Cardiac septum (tissue), 1 donor: ENCODE data around the gene SH3RF3. TPM values are rescaled to one million over a fixed set of nuclear protein-coding genes. Genes with fewer than 3 reads are reported as not detected.

Source experiments
- DNase-seq: peaks from one replicate; pipeline ENCODE4 v3.0.0-alpha.2; 2020; ENCODE audit warnings: low spot score
- intact Hi-C: fragments of 100-400 bp; cut with DNase I; formaldehyde crosslinking; loops from one replicate; pipeline ENCODE4 v1.14.0; 2022
- total RNA-seq: library from RNA; stranded (reverse); fragmentation: NEBNext Ultra II Directional; extraction: Animal tissue kit (Norgen Biotek cat#: 25700); gene quantifications from one replicate; pipeline ENCODE4 v1.2.1, GENCODE V29; 2021
- donor health status: DM: no; HTN: no; CAD: no.

SH3RF3 gene
- total RNA-seq, 1 donor from 2014 or later: 11.2 TPM

- intact Hi-C loops: no loop called here
- peak; percentile 60 for DNase-seq
Measured at GRCh38 chr2:109452318-109453305, 323.6 kb downstream of the SH3RF3 start.

GRCh38 chr2:109453371-109453995, 324.5 kb downstream of the SH3RF3 start:
- DNase-seq: peak; percentile 44
- intact Hi-C loops: no loop called here

GRCh38 chr2:109454304-109454703, 325.3 kb downstream of the SH3RF3 start:
- DNase-seq: peak; percentile 72
- intact Hi-C loops: no loop called here

- intact Hi-C loops: no loop called here
- peak; percentile 61 for DNase-seq
Measured at GRCh38 chr2:109454765-109455394, 325.9 kb downstream of the SH3RF3 start.

- peak; percentile 74 for DNase-seq
- intact Hi-C loops: no loop called here
Measured at GRCh38 chr2:109455731-109456691, 327.0 kb downstream of the SH3RF3 start.

- intact Hi-C loops: no loop called here
- DNase-seq: peak; percentile 15
Measured at GRCh38 chr2:109456776-109457175, 327.8 kb downstream of the SH3RF3 start.

- DNase-seq: peak; percentile 50
- intact Hi-C loops: no loop called here
Measured at GRCh38 chr2:109457366-109457765, 328.4 kb downstream of the SH3RF3 start.

- intact Hi-C loops: no loop called here
- DNase-seq: peak; percentile 3
Measured at GRCh38 chr2:109457794-109458193, 328.8 kb downstream of the SH3RF3 start.

- DNase-seq: peak; percentile 24
- intact Hi-C loops: no loop called here
Measured at GRCh38 chr2:109458512-109458911, 329.5 kb downstream of the SH3RF3 start.

GRCh38 chr2:109459485-109459884, 330.5 kb downstream of the SH3RF3 start:
- DNase-seq: peak; percentile 41
- intact Hi-C loops: no loop called here

GRCh38 chr2:109460553-109461324, 331.7 kb downstream of the SH3RF3 start:
- DNase-seq: peak; percentile 46
- intact Hi-C loops: no loop called here

- DNase-seq: peak; percentile 33
- intact Hi-C loops: no loop called here
Measured at GRCh38 chr2:109463236-109463635, 334.2 kb downstream of the SH3RF3 start.

GRCh38 chr2:109463891-109464290, 334.9 kb downstream of the SH3RF3 start:
- peak; percentile 22 for DNase-seq
- intact Hi-C loops: no loop called here

GRCh38 chr2:109466674-109467575, 337.9 kb downstream of the SH3RF3 start:
- intact Hi-C loops: no loop called here
- peak; percentile 55 for DNase-seq

GRCh38 chr2:109467701-109468100, 338.7 kb downstream of the SH3RF3 start:
- intact Hi-C loops: no loop called here
- peak; percentile 70 for DNase-seq

- no peak for DNase-seq
- intact Hi-C loops: no loop called here
Measured at GRCh38 chr2:109468893-109469292, 339.9 kb downstream of the SH3RF3 start.

GRCh38 chr2:109471658-109472057, 342.7 kb downstream of the SH3RF3 start:
- DNase-seq: no peak
- intact Hi-C loops: no loop called here
